ENCODE results near the gene CTRB1.

Gene CTRB1

DNA sequence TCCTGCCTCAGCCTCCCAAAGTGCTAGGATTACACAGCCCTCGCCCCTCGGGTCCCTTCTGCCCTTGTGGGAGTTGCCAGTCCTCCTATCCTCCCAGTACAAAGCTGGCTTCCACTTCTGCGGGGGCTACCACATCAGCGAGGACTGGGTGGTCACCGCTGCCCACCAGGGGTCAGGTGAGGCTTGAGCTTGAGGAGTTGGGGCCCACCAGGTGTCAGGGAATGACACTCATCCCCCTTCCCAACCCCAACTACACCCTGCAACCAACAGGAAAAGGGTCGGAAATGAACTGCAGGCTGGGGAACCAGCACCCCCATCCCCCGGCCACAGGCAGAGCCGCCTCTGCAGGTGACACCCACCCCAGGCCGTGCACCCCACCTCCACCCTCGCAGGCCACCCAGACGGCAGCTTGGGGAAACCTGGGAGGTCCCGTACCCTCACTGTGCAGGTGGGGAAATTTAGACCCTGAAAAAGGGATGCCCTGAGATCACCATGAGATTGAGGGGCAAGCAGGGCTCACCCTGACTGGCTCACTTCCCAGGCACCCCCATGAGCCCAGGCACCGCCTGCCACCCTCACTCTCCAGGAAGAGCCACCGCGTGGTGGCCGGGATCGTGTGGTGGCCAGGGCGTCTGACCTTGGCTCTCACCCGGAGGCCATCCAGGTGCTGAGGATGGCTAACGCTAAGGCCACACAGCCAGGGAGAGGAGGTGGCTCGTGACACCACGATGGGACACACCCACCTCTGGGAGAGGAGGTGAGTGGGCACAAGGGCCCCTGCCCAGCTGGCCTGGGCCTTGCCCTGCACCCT, 8.0 kb downstream of the CTRB1 start:
- H3K4me3 ChIP-seq (ENCODE audit: control insufficient read depth, low read depth, low read length), result no peak overlapping the region
- TF ChIP-seq, protein P1, sequence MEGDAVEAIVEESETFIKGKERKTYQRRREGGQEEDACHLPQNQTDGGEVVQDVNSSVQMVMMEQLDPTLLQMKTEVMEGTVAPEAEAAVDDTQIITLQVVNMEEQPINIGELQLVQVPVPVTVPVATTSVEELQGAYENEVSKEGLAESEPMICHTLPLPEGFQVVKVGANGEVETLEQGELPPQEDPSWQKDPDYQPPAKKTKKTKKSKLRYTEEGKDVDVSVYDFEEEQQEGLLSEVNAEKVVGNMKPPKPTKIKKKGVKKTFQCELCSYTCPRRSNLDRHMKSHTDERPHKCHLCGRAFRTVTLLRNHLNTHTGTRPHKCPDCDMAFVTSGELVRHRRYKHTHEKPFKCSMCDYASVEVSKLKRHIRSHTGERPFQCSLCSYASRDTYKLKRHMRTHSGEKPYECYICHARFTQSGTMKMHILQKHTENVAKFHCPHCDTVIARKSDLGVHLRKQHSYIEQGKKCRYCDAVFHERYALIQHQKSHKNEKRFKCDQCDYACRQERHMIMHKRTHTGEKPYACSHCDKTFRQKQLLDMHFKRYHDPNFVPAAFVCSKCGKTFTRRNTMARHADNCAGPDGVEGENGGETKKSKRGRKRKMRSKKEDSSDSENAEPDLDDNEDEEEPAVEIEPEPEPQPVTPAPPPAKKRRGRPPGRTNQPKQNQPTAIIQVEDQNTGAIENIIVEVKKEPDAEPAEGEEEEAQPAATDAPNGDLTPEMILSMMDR (conservative IDR thresholded peaks at IDR 0.05; ENCODE audit: control insufficient read depth, insufficient read depth, low read depth, low read length), result no peak
- DNase-seq (ENCODE audit: low read depth), result no peak

GRCh38 chr16:75227361-75228142, 8.8 kb downstream of the CTRB1 start:
- TF ChIP-seq, protein P1 (conservative IDR thresholded peaks at IDR 0.05; ENCODE audit: control insufficient read depth, insufficient read depth, low read depth, low read length), result no peak
- no peak for DNase-seq (ENCODE audit: low read depth)
- H3K4me3 ChIP-seq (ENCODE audit: control insufficient read depth, low read depth, low read length), result no peak overlapping the region

- TF ChIP-seq, protein P1 (conservative IDR thresholded peaks at IDR 0.05; ENCODE audit: control insufficient read depth, insufficient read depth, low read depth, low read length), result no peak
- no peak overlapping the region for H3K4me3 ChIP-seq (ENCODE audit: control insufficient read depth, low read depth, low read length)
- no peak for DNase-seq (ENCODE audit: low read depth)
Measured at GRCh38 chr16:75228143-75228976, 9.6 kb downstream of the CTRB1 start.

- no peak overlapping the region for H3K4me3 ChIP-seq (ENCODE audit: control insufficient read depth, low read depth, low read length)
- DNase-seq (ENCODE audit: low read depth), result no peak
- TF ChIP-seq, protein P1 (conservative IDR thresholded peaks at IDR 0.05; ENCODE audit: control insufficient read depth, insufficient read depth, low read depth, low read length), result no peak
Measured at GRCh38 chr16:75229172-75230031, 10.6 kb downstream of the CTRB1 start.

DNA sequence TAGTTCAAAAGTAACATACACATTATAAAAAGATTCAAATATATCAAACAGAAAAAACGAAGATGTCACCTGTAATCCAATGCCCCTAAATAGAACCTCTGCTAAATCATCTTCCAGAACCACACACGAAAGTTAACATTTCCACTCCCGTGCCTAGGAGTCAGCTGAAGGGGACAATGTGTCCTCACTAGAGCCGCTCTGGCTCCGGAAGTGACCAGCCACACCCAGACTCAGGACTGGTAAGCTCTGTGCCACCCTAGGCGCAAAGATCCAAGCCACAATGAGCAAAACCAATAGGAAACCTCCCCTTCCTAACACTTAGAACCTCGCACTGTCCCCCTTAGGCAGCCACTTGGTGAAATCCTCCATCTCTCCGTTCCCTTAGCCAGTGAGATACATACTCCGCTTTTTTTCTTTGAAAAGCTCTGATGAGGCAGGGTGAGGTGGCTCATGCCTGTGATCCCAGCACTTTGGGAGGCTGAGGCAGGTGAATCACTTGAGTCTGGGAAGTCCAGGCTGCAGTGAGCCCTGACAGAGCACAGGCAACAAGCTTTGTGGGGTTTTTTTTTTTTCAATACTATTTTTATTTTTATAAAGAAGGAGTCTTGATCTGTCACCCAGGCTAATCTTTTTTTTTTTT, 11.8 kb downstream of the CTRB1 start:
- TF ChIP-seq, protein P1 (conservative IDR thresholded peaks at IDR 0.05; ENCODE audit: control insufficient read depth, insufficient read depth, low read depth, low read length), result no peak
- H3K4me3 ChIP-seq (ENCODE audit: control insufficient read depth, low read depth, low read length), result no peak overlapping the region
- DNase-seq (ENCODE audit: low read depth), result no peak

Data from fibroblast of mammary gland (primary cell).